Right renal pelvis (tissue), 4 donors: ENCODE data around the gene CTXN1. TPM values are rescaled to one million over a fixed set of nuclear protein-coding genes. Genes with fewer than 3 reads are reported as not detected.

Experiments
- DNase-seq, 4 donors: peaks; one replicate each; pipeline ENCODE4 v3.0.0-alpha.2; 2013; ENCODE audit warnings: low read depth in 4 of 4, low spot score in 3 of 4, missing footprints in 1 of 4
- polyA plus RNA-seq, 4 donors: library from polyadenylated mRNA; unstranded; fragments of 120-200 nt; gene quantifications; one replicate each; pipeline ENCODE4 v1.2.1, GENCODE V29; 2013; ENCODE audit not compliant: insufficient read length in 4 of 4

The CTXN1 gene
- polyA plus RNA-seq, 4 donors = 13.5 to 38.3 (median 19.1) TPM

GRCh38 chr19:7883105-7883504 lies 42.8 kb downstream of the CTXN1 start:
- DNase-seq = no peak

GRCh38 chr19:7881910-7882309 lies 44.0 kb downstream of the CTXN1 start:
- DNase-seq = no peak

GRCh38 chr19:7879836-7880235 lies 46.1 kb downstream of the CTXN1 start:
- no peak for DNase-seq

- DNase-seq = no peak
Measured at GRCh38 chr19:7879111-7879807, 46.7 kb downstream of the CTXN1 start.

GRCh38 chr19:7877249-7877836 lies 48.6 kb downstream of the CTXN1 start:
- no peak for DNase-seq

GRCh38 chr19:7874897-7875273 lies 51.0 kb downstream of the CTXN1 start:
- no peak for DNase-seq

Other genes with a start within 250 kb of the CTXN1 start
- gene MCEMP1, start 249.0 kb downstream of the CTXN1 start, polyA plus RNA-seq = under 1 TPM; 0.11 to 0.66 (median 0.17) TPM
- 10 to 100 TPM; 40.6 to 72.7 (median 48.4) TPM for gene TRAPPC5, start 245.3 kb downstream of the CTXN1 start, polyA plus RNA-seq
- under 1 TPM in 3 of 4 donors, not detected in 1; 0.15 to 0.29 (median 0.17) TPM for gene FCER2, start 224.0 kb downstream of the CTXN1 start, polyA plus RNA-seq
- gene CLEC4G, start 194.0 kb downstream of the CTXN1 start, polyA plus RNA-seq = under 1 TPM in 1 of 4 donors, not detected in 3; 0.13 TPM
- gene CD209, start 178.6 kb downstream of the CTXN1 start, polyA plus RNA-seq = 1 to 10 TPM; 1.0 to 1.7 (median 1.3) TPM
- 1 to 10 TPM; 2.6 to 3.7 (median 3.3) TPM for gene CLEC4M, start 162.9 kb downstream of the CTXN1 start, polyA plus RNA-seq
- gene EVI5L, start 95.9 kb downstream of the CTXN1 start, polyA plus RNA-seq = 10 to 100 TPM; 15.4 to 19.0 (median 16.1) TPM
- gene PRR36, start 51.7 kb downstream of the CTXN1 start, polyA plus RNA-seq = 1 to 10 TPM; 5.6 to 9.4 (median 7.6) TPM
- gene LRRC8E, start 37.6 kb downstream of the CTXN1 start, polyA plus RNA-seq = 1 to 10 TPM; 2.3 to 2.9 (median 2.5) TPM
- gene MAP2K7, start 22.3 kb downstream of the CTXN1 start, polyA plus RNA-seq = 10 to 100 TPM; 25.9 to 35.8 (median 26.2) TPM
- gene TGFBR3L, start 11.3 kb downstream of the CTXN1 start, polyA plus RNA-seq = 1 to 10 TPM in 1 of 4 donors, under 1 TPM in 3; 0.28 to 1.1 (median 0.60) TPM
- 10 to 100 TPM; 14.5 to 24.6 (median 16.6) TPM for gene SNAPC2, start 5.8 kb downstream of the CTXN1 start, polyA plus RNA-seq
- gene TIMM44, start 17.5 kb upstream of the CTXN1 start, polyA plus RNA-seq = 10 to 100 TPM; 36.2 to 50.2 (median 37.9) TPM
- 10 to 100 TPM; 87.8 to 91.8 (median 89.0) TPM for gene ELAVL1, start 79.5 kb upstream of the CTXN1 start, polyA plus RNA-seq
- under 1 TPM in 3 of 4 donors, not detected in 1; 0.39 to 0.73 (median 0.57) TPM for gene CCL25, start 126.6 kb upstream of the CTXN1 start, polyA plus RNA-seq
- 10 to 100 TPM; 27.4 to 35.1 (median 29.5) TPM for gene FBN3, start 223.5 kb upstream of the CTXN1 start, polyA plus RNA-seq